Measurements from ENCODE around the gene FNIP2. TPM values are rescaled to one million over a fixed set of nuclear protein-coding genes. Genes with fewer than 3 reads are reported as not detected.
A peak's percentile ranks its signal among the peaks of the same experiment; 100 is the strongest.
"Not testable (repeated sequence)": the region's sequence is repeated elsewhere in the genome, so short reads cannot be mapped to it uniquely, and the experiment has no call there.

FNIP2 gene
- polyA plus RNA-seq, 10 donors, result 12.8 to 17.8 (median 14.2) TPM

DNA sequence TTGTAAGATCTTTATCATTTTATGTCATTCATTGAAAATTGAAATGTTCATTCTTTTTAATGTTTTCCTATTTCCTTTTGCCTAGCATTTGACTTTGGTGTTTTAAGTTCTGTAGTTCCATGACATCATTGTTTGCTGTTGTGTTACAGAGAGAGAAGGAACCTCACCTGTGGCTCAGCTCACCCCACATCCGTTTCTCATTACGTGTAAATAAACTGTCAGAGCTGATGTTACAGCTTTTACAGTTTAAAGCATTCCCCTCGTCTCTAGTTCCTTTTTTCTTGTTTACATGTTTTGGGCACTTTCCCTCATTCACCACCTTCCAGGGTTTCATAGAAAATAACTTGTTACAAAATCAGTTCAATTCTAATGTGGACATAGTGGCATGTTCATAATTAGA lies 137.2 kb downstream of the FNIP2 start:
- DNase-seq, result no peak

DNA sequence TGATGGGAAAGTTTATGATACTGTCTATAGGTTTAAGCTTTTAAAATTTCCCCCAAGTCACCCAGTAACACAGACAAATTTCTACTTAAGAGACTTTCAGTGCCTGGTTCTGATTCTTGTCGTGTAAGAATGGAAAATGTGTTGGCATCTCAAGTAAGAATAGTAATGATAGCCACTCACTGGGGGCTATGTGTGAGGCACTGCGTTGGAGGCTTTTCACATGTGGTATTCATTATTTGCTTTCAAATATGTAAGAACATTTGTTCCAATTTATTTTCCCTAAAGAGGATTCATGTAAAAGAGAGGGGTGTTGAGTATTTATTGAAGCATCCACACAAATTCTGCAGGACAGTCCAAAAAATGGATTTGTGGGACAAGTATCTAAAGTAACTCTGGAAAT lies 143.6 kb downstream of the FNIP2 start:
- peak; percentile 16 to 52 (median 21) for DNase-seq

DNA sequence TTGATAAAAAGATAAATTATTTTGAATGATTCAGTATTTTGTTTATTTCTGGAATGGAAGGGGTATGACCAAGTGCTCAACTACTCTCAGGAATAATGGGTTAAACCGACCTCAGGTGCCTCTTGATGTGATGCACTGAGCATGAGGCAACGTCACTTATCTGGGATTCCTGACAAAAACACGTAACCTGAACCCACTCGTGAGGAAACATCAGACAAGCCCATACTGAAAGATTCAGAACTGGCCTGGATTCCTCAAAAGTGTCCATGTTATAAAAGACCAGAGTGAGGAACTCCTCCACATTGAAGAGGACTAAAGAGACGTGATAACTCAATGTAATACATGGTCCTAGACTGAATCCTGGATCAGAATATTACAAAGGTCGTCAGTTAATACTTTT lies 144.0 kb downstream of the FNIP2 start:
- DNase-seq, result peak; percentile 19 to 56 (median 44)

DNA sequence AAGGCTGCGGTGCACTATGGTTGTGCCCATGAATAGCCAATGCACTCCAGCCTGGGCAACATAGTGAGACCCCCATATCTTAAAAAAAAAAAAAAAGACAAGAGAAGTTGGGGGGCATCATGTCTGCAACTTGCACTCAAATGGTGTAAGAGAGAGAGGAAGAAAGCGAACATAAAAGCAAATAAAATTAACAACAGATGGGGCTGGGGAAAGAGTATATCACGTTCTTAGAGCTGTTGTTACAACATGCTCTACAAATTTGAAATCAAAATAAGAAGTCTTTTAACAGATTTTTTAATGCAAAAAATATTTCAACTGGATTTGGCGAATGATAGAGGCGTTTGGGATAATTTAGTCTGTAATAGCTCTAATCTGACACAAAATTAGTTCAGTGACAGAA lies 144.9 kb downstream of the FNIP2 start:
- peak in 1 of 3 donors; percentile 26 for DNase-seq

DNA sequence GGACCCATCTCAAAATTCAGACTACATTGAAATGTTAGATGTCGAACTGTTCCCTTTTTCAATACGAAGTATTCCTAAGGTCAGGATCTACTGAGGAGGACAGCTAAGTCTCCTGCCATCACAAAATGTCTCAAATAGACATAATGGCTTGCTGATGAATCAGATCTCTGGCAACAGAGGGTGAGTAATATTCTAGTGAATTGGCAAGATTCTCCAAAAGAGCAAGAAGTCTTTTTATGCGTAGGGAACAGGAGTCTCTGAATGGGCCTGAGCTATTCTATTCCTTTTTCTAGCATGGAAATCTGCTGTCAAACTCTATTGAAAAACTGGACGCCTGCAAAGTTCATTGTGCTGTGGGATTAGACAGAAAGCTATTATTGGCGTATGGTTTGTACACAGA lies 145.4 kb downstream of the FNIP2 start:
- DNase-seq, result peak; percentile 43 to 76 (median 64)

DNA sequence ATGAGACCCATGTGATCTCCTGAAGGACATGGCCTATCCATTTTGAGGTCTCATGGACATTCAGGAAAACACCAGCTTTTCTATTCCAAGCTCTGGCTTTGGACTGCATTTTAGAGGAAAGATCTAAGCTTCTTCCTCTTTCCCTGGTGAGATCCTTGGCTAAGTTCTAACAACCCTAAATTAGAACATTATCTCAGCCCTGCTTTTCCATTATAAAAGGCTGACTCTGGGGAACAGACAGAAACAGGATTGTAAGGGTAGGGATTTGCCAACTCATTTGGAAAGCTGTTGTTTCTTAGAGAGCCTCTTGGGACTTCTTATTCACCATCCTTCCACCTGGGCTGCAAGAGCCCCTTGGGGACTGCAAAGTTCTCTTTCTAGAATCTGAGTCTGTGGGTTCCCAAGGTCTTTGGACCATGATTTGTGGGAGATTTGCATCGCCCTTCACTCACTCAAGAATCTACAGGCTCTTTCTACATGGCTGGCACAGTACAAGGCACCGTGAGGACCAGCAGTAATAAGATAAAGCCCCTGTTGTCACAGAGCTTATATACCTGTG lies 146.9 kb downstream of the FNIP2 start:
- peak in 1 of 3 donors; percentile 40 for DNase-seq

DNA sequence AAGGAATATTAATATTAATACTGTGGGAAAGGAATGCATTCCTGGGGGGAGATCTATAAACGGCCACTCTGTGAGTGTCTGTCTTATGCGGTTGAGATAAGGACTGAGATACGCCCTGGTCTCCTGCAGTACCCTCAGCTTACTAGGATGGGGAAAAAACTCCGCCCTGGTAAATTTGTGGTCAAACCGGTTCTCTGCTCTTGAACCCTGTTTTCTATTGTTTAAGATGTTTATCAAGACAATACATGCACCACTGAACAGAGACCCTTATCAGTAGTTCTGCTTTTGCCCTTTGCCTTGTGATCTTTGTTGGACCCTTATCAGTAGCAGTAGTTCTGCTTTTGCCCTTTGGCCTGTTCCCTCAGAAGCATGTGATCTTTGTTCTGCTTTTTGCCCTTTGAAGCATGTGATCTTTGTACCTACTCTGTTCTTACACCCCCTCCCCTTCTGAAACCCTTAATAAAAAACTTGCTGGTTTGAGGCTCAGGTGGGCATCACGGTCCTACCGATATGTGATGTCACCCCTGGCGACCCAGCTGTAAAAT lies 151.7 kb downstream of the FNIP2 start:
- DNase-seq, result not testable (repeated sequence)

DNA sequence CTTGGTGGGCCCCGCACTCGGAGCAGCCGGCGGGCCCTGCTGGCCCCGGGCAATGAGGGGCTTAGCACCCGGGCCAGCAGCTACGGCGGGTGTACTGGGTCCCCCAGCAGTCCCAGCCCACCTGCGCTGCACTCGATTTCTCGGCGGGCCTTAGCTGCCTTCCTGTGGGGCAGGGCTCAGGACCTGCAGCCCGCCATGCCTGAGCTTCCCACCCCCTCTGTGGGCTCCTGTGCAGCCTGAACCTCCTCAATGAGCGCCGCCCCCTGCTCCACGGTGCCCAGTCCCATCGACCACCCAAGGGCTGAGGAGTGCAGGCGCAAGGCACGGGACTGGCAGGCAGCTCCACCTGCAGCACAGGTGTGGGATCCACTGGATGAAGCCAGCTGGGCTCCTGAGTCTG lies 158.9 kb downstream of the FNIP2 start:
- DNase-seq, result not testable (repeated sequence)

DNA sequence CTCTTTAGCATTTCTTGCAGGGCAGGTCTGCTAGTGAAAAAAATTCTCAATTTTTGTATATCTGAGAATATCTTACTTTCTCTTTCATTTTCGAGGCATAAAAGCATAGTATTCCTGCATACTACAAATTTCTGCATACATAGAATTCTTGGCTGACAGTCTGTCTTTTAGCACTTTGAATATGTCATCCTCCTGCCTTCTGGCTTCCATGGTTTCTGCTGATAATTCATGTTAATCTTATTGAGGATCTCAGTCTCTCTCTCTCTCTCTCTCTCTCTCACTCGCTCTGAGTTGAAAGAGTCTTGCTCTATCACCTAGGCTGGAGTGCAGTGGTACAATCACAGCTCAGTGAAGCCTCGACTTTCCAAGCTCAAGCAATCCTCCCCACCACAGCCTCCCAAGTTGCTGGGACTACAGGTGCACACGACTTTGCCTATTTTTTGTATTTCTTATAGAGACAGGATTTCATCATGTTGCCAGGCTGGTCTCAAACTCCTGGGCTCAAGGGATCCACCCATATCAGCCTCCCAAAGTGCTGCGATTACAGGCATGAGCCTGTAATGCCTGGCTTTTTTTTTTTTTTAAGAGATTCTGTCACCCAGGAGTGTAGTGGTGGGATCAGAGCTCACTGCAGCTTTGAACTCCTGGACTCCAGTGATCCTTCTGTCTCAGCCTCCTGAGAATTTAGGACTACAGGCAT lies 161.3 kb downstream of the FNIP2 start:
- no peak for DNase-seq

DNA sequence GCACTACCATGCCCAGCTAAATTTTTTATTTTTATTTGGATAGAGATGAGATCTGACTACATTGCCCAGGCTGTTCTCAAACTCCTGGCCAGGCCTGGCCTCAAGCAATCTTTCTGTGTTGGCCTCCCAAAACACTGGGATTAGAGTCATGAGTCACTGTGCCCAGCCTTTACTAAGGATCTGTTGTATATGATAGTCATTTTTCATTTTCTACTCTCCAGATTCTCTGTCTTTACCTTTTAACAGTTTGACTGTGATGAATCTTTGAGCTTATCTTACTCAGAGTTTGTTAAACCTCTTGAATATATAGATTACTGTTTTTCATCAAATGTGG lies 161.8 kb downstream of the FNIP2 start:
- DNase-seq, result no peak

DNA sequence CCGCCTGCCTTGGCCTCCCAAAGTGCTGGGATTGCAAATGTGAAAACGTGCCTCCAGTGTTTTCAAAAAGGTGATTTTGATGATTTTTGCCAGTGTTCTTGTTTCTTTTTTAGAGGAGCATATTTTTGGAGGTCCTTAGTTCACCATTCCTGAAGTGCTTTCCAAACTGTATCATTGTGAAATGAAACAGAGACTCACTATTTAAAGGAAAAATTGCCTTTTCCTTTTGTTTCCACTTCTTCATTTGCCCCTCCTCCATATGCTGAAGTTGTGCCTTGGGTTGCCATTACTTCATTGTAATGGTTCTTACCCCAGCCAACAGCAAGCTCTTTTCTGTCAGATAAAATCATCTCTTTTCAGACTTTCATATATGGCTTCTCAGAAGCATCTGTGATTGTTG lies 164.4 kb downstream of the FNIP2 start:
- no peak for DNase-seq

DNA sequence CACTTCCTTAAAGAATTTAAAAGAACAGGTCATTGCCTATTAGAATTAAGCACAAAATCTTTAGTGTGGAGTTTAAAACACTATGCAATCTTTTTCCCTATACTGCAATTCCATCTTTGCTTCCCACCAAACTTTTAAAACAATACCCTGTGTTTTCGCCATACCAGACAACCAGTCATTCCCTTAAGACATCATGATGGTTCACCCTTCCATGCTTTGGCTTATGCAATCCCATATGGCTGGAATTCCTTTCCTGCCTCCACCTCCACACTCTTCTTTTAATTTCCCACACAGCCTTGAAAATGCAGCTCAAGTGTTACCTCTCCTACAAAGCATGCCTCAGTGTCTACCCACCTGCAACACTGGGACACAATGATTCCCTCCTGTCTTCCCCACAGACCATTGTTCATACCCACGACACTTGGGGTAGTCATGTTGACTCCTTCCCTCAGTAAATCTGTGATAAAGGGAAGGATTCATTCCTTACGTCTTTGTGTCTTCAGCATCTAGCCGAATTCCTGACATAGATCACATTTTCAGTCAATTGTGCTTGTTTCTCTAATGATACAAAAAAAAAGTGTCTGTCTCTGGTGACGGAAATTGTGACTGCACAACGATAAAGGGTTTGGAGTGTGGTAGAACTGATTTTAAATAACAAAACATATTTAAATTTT lies 166.3 kb downstream of the FNIP2 start:
- DNase-seq, result no peak

DNA sequence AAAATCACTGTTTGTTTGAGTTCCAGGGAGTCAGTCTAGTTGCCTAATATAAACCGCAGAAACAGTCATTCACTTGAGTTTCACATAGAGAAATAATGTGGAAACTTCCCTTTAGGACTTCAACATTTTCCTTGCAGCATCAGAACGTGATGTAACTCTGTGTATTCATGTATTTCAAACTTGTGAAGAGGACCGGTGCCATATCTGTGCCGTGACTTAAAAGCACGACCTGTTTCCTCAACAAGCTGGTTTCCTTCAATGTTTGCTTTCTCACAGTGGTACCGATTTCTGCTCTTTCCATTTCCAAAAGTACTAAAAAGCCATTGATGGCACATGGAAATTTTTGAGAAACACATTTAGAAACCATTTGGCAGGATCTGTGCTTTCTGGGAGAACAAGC lies 167.4 kb downstream of the FNIP2 start:
- no peak for DNase-seq

DNA sequence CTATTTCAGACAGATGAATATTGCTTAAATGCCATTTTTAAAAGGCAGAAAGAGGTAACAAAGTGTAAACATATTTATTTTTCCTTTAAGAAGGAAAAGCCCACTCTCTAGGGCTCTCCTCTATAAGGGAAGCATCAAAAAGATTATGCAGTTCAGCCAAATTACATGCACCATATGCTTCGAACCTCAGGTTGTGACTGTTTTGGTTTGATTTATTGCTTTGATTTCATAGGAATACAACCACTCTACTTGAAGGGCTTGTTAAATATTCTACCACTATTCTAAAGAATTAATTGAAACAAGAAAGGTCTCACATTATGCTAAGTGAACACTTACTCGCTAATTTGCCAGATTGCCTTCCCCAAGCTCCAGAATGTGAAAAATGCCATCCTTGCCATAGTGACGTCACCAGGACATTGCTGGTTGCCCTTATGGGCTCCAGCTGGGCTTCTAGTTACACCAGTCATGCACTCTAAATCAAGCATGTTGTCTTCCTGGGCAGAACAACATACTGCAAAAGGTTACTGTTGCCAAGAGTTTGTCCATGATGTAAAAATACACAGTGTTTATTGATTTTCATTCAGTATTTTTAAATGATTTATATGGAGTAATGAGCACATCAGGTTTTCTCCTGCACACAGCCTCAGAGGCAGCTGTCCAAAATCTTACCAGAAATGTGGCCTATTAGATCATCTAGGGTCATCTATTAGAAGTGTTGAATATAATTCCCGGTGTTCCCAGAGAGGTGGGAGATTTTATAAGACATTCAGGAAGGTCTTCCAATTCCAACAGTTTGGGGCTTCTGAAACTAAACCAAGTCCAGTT lies 169.6 kb downstream of the FNIP2 start:
- peak in 2 of 3 donors; percentile 16 to 41 for DNase-seq

DNA sequence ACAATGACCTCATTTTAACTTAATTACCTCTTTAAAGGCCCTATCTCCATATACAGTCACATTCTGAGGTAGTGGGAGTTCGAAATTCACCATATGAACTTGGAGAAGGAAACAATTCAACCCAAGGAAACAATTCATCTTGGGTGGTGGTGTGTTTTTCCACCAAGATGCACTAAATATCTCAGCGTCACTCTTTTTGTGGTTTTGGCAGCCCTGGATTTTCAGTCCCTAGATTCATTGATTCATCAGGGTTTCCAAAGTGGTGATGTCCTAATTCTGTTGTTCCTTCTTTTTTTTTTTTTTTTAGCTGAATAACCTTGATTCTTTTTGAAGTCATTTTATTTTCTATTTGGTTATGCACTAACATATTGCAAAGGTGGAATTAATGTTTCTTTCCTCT lies 171.4 kb downstream of the FNIP2 start:
- no peak for DNase-seq

DNA sequence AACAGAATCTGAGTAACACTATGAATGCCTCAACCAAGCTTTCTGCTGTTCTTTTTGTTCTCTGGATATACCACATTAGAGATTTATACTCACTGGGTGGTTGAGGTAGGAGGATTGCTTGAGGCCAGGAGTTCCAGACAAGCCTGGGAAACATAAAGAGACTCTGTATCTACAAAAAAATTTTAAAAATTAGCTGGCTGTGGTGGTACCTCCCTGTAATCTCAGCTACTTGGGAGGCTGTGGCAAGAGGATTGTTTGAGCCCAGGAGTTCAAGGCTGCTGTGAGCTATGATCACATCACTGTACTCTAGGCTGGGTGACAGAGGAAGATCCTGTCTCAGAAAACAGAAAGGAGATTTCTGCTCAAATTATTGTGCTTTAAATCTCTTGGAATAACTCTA lies 172.5 kb downstream of the FNIP2 start:
- DNase-seq, result no peak

DNA sequence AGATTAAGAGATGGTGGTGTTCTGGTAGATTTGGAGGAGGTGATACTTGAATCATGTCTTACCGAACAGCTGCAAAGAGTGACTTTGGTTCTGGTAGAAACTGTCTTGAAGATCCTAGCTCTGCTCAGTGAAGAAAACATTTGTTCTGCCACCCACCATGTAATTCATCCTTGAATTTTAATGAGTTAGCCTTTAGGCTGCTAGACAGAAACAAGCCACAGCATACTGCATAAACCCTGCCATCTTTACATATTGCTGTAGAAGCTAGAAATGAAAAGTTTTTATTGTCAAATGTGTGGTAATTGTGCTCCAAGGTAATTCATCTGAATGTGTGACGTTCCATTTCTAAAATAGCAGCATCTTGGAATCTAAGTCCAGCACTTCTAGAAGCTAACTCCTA lies 173.1 kb downstream of the FNIP2 start:
- DNase-seq, result no peak

DNA sequence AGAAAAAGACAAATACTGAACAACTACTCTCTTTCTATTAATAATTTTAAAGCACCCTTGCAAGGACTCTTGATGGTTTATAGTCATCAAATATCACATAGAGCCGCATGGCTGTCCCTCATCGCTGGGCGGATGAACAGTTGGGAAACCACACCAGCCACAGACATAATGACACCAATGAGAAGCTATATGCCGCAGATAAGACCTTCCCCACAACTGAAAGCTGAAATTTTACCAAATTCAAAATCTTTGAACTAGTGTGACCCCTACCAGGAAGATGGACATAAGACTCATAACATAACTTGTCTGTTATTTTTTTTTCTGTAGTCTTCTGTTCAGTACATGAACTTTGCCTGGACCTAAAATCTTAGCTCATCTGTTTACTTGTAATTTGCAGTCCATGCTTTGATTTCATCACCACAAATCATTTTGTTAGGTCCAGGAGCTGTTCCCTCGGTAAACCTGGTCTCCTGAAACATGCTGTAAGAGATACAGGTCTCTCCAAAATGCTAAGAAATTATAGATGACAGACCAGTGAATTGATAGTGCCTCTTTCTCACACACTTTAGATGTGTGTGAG lies 176.8 kb downstream of the FNIP2 start:
- no peak for DNase-seq

DNA sequence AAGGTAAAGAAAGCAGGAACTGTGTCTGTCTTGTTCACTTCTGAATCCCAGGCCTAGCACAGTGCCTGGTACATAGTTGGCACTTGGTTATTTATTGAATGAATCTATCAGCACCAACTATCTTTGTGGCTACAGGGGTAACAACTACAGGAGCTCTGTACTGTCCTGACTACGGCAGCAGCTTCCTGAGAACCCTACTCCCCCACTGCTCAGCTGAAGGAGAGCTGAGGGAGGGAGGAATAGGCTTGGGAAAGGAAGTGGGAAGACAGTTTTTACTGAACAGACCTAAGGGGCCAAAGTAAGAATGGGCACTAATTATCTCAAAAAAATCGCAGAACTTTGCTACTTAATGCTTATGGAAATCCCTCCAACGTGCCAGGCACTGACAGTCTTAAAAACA lies 178.0 kb downstream of the FNIP2 start:
- DNase-seq, result no peak

DNA sequence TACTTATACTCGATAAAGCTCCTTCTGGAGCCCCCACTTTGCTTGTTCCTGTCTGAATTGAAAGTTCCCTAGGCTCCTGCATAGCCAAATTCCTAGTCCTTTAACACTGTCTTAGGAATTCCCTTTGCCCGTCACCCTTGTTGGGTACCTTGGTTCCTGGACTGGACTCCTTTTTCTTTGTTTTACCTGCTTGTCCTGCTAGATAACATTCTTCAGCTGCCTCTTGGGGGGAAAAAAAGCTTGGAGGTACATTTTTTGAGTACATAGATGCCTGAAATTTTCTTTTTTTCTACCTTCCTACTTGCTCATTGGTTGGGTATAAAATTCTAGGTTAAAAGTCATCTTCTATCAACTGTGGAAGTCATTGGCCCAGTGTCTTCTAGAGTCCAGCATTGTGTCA lies 179.2 kb downstream of the FNIP2 start:
- DNase-seq, result no peak

DNA sequence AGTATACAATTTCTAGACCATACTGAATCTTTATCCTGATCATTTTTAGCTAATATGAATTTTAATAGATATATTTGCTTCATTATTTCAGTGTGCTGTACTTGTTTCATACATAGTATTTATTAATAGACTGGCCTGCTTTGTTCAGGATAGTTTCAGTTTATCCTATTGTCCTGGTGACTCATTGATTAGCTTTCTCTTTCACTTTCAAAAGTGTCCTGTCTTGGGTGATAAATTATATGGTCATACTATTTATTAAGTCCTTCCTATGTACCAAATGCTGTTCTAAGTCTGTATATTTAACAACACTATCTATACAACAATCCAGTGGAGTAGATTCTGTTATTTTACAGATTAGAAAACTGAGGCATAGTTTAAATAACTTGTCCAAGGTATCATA lies 180.3 kb downstream of the FNIP2 start:
- DNase-seq, result no peak

DNA sequence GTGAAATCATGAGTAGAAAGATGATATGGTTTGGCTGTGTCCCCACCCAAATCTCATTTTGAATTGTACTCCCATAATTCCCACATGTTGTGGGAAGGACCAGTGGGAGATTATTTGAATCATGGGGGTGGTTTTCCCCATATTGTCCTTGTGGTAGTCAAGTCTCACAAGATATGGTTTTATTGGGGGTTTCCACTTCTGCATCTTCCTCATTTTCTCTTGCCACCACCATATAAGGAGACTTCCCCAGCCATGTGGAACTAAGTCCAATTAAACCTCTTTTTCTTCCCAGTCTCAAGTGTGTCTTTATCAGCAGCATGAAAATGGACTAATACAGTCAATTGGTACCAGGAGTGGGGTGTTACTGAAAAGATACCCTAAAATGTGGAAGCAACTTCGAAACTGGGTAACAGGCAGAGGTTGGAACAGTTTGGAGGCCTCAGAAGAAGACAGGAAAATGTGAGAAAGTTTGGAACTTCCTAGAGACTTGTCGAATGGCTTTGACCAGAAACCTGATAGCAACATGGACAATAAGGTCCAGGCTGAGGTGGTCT lies 183.5 kb downstream of the FNIP2 start:
- DNase-seq, result not testable (repeated sequence)
